HG02588 (cell line): ENCODE results near the gene PRKAG2.
"Not testable (repeated sequence)": the region's sequence is repeated elsewhere in the genome, so short reads cannot be mapped to it uniquely, and the experiment has no call there.

Source experiments
- ATAC-seq: cut with Tn5 transposase; IDR thresholded peaks from one replicate; pipeline ENCODE4 v1.9.1; 2021; ENCODE audit warnings: mild to moderate bottlenecking, moderate library complexity; ENCODE audit not compliant: unreplicated experiment

The PRKAG2 gene

GRCh38 chr7:151754688-151755130 is 122.2 kb downstream of the PRKAG2 start:
- ATAC-seq = no peak

DNA sequence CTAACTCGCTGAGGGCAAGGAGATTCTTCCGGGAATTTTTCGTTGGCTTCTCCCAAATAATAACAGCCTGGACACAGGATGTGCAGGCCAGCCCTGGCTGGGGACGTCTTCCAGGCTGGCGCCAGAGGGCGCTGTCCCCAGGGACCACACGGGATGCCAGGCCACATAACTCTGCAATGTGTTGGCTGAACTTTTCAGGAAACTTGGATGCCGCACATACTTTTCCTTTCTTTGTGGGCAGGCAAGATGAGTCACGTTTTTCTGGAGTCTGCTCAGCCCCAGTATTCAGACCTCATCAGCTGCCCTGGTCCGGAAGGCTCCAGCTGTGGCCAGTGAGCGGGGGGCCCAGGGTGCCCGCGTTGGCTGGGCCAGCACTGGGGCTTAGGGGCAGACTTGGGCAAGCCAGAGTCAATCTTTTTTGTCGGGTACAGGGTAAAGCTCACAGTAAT is 122.7 kb downstream of the PRKAG2 start:
- ATAC-seq = no peak

- no peak for ATAC-seq
Measured at GRCh38 chr7:151752816-151753595, 123.9 kb downstream of the PRKAG2 start.

GRCh38 chr7:151752037-151752436 is 124.9 kb downstream of the PRKAG2 start:
- no peak for ATAC-seq

DNA sequence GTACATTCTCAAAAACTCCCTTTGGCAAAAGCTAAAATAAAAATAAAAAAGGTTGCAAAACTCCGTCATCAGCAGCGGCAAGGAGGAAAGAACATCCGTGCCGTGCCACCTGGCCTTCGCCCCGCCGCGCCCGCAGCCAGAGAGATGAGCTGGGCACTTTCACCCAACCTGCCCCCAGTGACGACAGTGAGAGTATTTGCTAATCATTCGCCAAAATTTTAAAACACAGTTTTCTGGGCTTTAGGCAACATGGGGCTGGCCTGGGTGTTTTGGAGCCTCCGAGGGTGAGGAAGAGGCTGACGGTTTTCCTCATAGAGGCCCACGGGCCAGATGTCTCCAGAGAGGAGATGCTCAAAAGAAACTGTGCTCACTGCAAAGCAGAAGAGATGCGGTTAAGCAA is 128.2 kb downstream of the PRKAG2 start:
- no peak for ATAC-seq

- ATAC-seq = not testable (repeated sequence)
Measured at GRCh38 chr7:151748021-151748420, 128.9 kb downstream of the PRKAG2 start.

- no peak for ATAC-seq
Measured at GRCh38 chr7:151745706-151746105, 131.2 kb downstream of the PRKAG2 start.

DNA sequence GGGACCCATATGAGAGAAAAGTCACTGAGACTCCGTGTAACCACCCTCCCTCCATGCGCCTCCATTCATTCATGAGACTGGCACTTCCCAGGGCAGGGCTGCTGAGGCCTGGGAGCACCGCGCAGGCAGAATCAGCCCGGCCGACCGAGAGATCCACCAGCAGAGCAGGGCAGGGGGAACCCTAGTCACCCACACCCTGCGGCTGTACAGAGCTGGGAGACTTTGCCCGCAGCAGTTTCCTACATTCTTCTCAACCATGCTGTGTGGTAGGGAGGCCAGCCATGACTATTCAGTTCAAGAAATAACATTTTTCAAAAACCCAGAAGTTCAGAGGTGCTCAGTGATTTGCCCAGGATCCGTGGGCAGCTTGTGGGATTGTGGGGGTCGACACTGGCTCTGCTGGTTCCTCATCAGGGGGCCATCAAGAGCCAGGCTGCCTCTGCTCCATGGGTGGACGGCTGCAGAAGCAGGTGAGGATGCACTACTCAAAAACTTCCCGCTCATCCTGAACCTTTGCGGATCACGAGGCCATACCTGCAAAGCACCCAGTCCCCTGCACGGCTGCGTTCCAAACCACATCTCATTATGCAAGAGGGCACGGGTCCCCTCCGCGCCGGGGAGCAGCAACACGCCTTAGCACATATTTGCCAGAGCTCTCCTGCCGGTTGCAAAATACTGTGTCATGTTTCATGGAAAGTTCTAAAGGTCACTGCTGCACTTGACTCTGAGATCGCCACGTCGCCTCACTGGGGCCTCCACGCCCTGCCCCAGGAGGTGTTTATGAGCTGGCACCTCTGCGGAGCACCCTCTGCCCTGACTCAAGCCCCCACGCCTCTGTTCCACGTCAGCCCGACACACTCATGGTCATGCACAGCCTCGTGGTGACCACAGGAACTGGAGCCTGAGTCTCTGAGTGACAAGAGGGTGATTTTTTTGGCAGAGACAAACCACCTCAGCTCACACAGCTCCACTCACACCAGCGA is 132.0 kb downstream of the PRKAG2 start:
- ATAC-seq = no peak

GRCh38 chr7:151744051-151744580 is 132.8 kb downstream of the PRKAG2 start:
- no peak for ATAC-seq

DNA sequence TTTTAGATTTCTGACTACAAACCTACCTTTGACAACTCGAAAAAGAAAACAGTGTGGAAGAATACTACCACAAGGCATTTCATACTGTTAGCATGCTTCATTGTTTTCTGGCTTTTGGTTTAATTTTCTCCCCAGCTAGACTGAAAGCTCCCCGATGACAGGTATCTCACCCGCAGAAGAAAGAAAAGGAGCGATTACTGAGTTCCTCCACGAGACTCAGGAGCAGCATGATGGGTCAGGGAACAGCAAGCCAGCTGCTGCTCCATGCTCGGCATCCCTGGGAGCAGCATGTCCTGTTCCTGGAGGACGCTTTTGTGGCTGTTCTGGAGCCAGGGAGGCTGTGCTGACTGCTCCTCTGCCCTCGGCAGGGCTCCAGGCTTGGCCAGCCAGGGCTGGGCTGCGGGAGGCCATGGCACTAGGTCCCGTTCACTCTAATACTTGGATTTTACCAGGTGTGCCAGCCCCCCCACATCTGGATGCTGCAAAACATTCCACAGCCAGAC is 133.4 kb downstream of the PRKAG2 start:
- ATAC-seq = no peak

DNA sequence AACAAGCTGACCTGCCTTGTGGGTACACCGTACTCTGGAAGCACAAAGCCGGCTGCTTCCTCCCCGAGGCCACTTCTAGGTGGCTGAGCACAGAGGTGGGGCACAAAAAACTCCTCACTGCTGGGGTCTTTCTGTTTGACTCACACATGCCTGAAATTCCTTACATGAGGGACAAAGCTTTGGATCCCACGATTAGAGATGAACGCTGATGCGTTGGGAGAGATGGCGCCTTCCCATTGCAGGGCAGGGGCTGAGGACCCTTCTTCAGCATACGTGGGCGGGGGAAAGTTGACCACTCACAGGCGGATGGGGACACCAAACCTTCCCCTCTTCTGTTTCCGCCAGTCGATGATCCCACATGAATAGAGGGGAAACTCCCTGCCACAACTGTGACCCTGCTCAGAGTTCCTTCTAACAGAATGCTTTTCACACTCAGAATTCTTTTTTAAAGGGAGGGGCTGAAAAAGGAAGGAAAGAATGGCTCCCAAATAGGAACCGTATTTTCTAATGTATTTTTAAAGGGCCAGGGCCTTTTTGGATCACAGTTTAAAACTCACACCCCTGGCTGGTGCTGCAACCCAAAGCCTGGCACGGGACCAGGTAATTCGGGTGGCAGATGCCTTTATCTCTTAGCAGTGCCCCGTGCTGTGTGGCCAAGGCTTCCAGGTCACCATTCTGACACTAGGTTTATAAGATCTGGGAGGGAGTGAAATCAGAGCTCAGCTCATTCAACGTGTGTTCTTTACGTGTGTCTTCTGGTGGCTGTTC is 134.0 kb downstream of the PRKAG2 start:
- no peak for ATAC-seq

DNA sequence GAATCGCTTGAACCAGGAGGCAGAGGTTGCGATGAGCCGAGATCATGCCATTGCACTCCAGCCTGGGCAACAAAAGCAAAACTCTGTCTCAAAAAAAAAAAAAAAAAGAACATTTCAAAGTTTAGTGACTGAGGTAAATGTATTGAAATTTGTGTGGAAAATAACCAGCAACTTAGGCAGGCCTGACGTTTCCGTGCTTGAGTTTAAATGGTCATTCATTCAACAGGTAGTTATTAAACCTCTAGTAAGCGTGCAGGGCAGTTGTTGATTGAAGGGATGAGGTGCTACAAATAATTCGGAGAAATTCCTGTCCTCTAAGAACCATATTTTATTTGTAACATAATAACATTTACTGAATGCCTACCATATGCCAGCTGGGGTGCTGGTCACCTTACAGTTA is 135.3 kb downstream of the PRKAG2 start:
- ATAC-seq = no peak

- ATAC-seq = no peak
Measured at GRCh38 chr7:151740081-151740851, 136.6 kb downstream of the PRKAG2 start.

DNA sequence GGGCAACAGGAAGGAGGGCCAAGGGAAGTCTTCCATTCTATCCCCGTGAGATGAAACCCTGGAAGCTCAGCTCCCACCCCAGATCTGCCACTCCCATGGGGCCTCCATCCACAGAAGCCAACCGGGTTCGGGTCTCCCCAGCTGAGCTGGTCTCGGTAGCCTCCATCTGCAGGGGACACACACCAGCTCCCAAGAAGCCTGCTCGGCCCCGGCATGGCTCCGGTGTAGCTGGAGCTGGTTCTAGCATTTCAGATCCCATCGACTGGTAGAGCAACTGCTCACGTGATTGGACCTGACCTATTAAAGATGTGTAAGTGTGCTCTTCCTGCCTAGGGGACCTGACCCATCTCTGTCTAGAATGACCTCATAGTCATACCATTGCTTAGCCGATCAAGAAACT is 138.0 kb downstream of the PRKAG2 start:
- no peak for ATAC-seq

- ATAC-seq = no peak
Measured at GRCh38 chr7:151736403-151736909, 140.5 kb downstream of the PRKAG2 start.

- no peak for ATAC-seq
Measured at GRCh38 chr7:151735851-151736402, 141.0 kb downstream of the PRKAG2 start.

DNA sequence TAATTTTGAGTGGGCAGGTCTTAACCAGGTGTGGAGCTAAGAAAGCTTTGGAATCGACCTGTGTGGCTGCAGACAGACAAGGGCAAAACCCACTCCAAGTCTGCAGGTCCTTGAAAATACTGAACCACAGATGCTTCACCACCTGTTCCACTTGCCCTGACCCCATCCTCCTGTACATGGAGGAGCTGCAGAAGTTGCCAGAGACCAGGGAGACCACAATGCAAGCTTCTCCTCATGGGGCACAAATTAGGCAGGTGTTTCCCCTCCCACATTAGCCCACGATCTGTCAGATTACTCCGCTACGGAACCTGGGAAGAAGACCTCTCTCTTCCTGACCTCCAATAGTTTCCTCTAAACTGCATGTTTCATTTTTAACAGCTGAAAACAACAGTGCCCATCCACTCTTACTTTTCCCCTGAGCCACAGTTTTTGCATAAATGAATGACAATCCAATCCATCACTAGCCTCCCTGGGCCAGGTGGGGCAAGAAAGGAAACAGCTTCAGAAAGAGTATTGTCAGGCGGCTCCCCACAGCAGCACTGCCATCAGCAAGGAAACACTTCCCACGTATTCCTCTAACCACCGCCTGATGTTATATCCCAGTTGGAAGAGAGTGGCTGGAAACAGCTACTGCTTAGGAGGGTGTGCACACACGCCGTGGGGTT is 141.6 kb downstream of the PRKAG2 start:
- no peak for ATAC-seq

GRCh38 chr7:151732834-151733592 is 143.9 kb downstream of the PRKAG2 start:
- no peak for ATAC-seq
